ENCODE data around the gene MED19.

DNA sequence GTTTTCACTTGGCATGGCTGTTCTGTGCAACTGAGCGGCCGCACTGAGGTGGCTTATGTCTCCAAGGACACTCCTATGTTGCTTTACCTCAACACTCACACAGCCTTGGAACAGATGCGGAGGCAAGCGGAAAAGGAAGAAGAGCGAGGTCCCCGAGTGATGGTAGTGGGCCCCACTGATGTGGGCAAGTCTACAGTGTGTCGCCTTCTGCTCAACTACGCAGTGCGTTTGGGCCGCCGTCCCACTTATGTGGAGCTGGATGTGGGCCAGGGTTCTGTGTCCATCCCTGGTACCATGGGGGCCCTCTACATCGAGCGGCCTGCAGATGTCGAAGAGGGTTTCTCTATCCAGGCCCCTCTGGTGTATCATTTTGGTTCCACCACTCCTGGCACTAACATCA, 52.3 kb downstream of the MED19 start:
- no peak for TF ChIP-seq CTCF (IDR thresholded peaks at IDR 0.05; ENCODE audit: insufficient read depth, low read length, poor library complexity, severe bottlenecking)
- no peak for TF ChIP-seq EZH2phosphoT487 (conservative IDR thresholded peaks at IDR 0.05; ENCODE audit: low read length)

Measured in SU-DHL-6 (cell line).